ENCODE measurements around the gene SLC35F6.

DNA sequence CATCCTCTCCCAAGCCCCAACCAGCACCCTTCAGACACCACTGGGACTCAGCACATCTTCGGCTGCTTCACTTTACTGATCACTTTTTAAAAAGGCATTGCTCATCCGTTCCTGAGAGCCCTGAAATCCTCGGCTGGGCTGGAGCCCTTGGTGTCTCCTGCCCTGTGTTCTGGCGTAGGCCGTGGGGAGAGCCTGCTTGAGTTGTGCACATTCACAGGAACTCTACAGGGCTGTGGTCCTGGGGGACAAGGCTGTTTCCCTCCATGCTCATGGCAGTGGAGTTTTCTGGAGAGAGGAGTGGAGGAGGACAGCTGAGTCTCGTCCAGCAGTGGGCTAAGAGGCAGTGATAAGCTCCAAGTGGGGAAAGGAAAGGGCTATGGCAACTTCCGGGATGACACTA, 37.7 kb downstream of the SLC35F6 start:
- TF ChIP-seq MYC (IDR thresholded peaks at IDR 0.05; ENCODE audit: low read depth, low read length) (no peak), JUN (IDR thresholded peaks at IDR 0.05; ENCODE audit: borderline replicate concordance, insufficient read depth, insufficient read length, low read depth) (no peak), POLR2A (IDR thresholded peaks at IDR 0.05; ENCODE audit: low read depth, low read length) (no peak)
- TF ChIP-seq, protein P1, sequence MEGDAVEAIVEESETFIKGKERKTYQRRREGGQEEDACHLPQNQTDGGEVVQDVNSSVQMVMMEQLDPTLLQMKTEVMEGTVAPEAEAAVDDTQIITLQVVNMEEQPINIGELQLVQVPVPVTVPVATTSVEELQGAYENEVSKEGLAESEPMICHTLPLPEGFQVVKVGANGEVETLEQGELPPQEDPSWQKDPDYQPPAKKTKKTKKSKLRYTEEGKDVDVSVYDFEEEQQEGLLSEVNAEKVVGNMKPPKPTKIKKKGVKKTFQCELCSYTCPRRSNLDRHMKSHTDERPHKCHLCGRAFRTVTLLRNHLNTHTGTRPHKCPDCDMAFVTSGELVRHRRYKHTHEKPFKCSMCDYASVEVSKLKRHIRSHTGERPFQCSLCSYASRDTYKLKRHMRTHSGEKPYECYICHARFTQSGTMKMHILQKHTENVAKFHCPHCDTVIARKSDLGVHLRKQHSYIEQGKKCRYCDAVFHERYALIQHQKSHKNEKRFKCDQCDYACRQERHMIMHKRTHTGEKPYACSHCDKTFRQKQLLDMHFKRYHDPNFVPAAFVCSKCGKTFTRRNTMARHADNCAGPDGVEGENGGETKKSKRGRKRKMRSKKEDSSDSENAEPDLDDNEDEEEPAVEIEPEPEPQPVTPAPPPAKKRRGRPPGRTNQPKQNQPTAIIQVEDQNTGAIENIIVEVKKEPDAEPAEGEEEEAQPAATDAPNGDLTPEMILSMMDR (IDR thresholded peaks at IDR 0.05; ENCODE audit: extremely low read depth in 1 of 2, insufficient read depth in 1 of 2, low read depth in 1 of 2, low read length in 2 of 2), result no peak

Measured in endothelial cell of umbilical vein (primary cell).